GM12878 (cell line): ENCODE measurements around the gene HIBCH.

Experiments
- BACH1 ChIP-seq: fragments of 450-650 bp; IDR thresholded peaks from 2 replicates; pipeline ENCODE4 v1.6.1; 2017; ENCODE audit warnings: mild to moderate bottlenecking, borderline replicate concordance
- CTCF ChIP-seq, 3 experiments: IDR thresholded peaks in 2 of 3; conservative IDR thresholded peaks in 1 of 3; 2 replicates each; pipeline ENCODE4 v1.5.1; 2011; ENCODE audit warnings: low read depth in 3 of 3, low read length in 3 of 3, mild to moderate bottlenecking in 3 of 3, control low read depth in 2 of 3, moderate library complexity in 2 of 3, inconsistent platforms in 1 of 3, mixed read lengths in 1 of 3; ENCODE audit not compliant: control insufficient read depth in 2 of 3, insufficient read depth in 1 of 3; ENCODE audit errors: extremely low read depth in 1 of 3
- DPF2 ChIP-seq: fragments of 450-650 bp; IDR thresholded peaks from 2 replicates; pipeline ENCODE4 v1.6.1; 2017; ENCODE audit warnings: mild to moderate bottlenecking
- JUND ChIP-seq: IDR thresholded peaks from 2 replicates; pipeline ENCODE4 v1.6.1; 2012; ENCODE audit warnings: low read depth, mild to moderate bottlenecking, low read length, improper control_type of control experiment, moderate library complexity
- POU2F2 ChIP-seq: IDR thresholded peaks from 3 replicates; pipeline ENCODE4 v1.6.1; 2011; ENCODE audit warnings: low read depth, mild to moderate bottlenecking, low read length, borderline replicate concordance
- RAD21 ChIP-seq: IDR thresholded peaks from 2 replicates; pipeline ENCODE4 v1.6.1; 2011; ENCODE audit warnings: mild to moderate bottlenecking, low read depth, low read length, moderate library complexity; ENCODE audit not compliant: insufficient read depth
- TAF1 ChIP-seq: IDR thresholded peaks from 2 replicates; pipeline ENCODE4 v1.6.1; 2011; ENCODE audit warnings: mild to moderate bottlenecking, low read depth, low read length, borderline replicate concordance
- USF2 ChIP-seq: IDR thresholded peaks from 2 replicates; pipeline ENCODE4 v1.6.1; 2011; ENCODE audit warnings: low read depth, low read length, improper control_type of control experiment, borderline replicate concordance
- ZNF24 ChIP-seq: fragments of 450-650 bp; IDR thresholded peaks from 2 replicates; pipeline ENCODE4 v1.6.1; 2017; ENCODE audit warnings: antibody characterized with exemption, mild to moderate bottlenecking

- TF ChIP-seq BACH1 (no peak), USF2 (no peak), POU2F2 (no peak), CTCF (IDR thresholded peaks at IDR 0.05 in 2 of 3, conservative IDR thresholded peaks at IDR 0.05 in 1 of 3; ENCODE audit: control insufficient read depth in 2 of 3, extremely low read depth in 1 of 3, insufficient read depth in 1 of 3, low read depth in 3 of 3, low read length in 3 of 3) (no peak), TAF1 (no peak), RAD21 (no peak), ZNF24 (no peak), JUND (no peak), DPF2 (no peak)
Observed at GRCh38 chr2:190360965-190361364, 41.3 kb upstream of the HIBCH start.
